Measurements from ENCODE around the gene CBX6. TPM values are rescaled to one million over a fixed set of nuclear protein-coding genes. Genes with fewer than 3 reads are reported as not detected.

Gene CBX6
- total RNA-seq, 1 donor from 2014 or later: 159 TPM

- Histone ChIP-seq H3K9me3 (no peaks in the 10 kb centered on the region), H3K27me3 (no peaks in the 10 kb centered on the region), H3K36me3 (peaks cover 21 to 38% of the 10 kb centered on the region in 2 donors), H3K27ac (no peak overlapping the region), H3K4me1 (peaks cover 28 to 75% of the 10 kb centered on the region in 2 donors), H3K4me3 (no peak overlapping the region)
- intact Hi-C loops (cut with DNase I): no loop called here
- peak in 1 of 2 donors; percentile 52 for DNase-seq (ENCODE audit: low spot score in 2 of 2)
- no peak for TF ChIP-seq CTCF (IDR thresholded peaks at IDR 0.05)
These were observed 6.0 kb downstream of the CBX6 start for GRCh38 chr22:38866024-38866398.

GRCh38 chr22:38865201-38866023, 6.6 kb downstream of the CBX6 start:
- H3K4me3 ChIP-seq: peak overlapping the region in 1 of 2 donors; percentile 23
- intact Hi-C loops (cut with DNase I): no loop called here
- peak overlapping the region; percentile 43 to 74 for H3K27ac ChIP-seq
- H3K4me1 ChIP-seq: peaks cover 28 to 69% of the 10 kb centered on the region in 2 donors
- DNase-seq (ENCODE audit: low spot score in 2 of 2): peak in 1 of 2 donors; percentile 58
- no peaks in the 10 kb centered on the region for H3K27me3 ChIP-seq
- no peak for TF ChIP-seq CTCF (IDR thresholded peaks at IDR 0.05)
- no peaks in the 10 kb centered on the region for H3K9me3 ChIP-seq
- peaks cover 21 to 38% of the 10 kb centered on the region in 2 donors for H3K36me3 ChIP-seq

GRCh38 chr22:38864361-38865191, 7.4 kb downstream of the CBX6 start:
- peak in 1 of 2 donors; percentile 78 for DNase-seq (ENCODE audit: low spot score in 2 of 2)

GRCh38 chr22:38863531-38864131, 8.4 kb downstream of the CBX6 start:
- TF ChIP-seq CTCF (IDR thresholded peaks at IDR 0.05): no peak
- intact Hi-C loops (cut with DNase I): loop anchor here (2.0 to 5.0 kb wide), 3 partner anchors 71 to 255 kb away; partner anchors contain the start of gene DNAL4
- peaks cover 20 to 54% of the 10 kb centered on the region in 2 donors for H3K4me1 ChIP-seq
- peaks cover 21 to 38% of the 10 kb centered on the region in 2 donors for H3K36me3 ChIP-seq
- H3K4me3 ChIP-seq: no peak overlapping the region
- H3K27me3 ChIP-seq: no peaks in the 10 kb centered on the region
- no peaks in the 10 kb centered on the region for H3K9me3 ChIP-seq
- H3K27ac ChIP-seq: peak overlapping the region; percentile 19 to 43
- DNase-seq (ENCODE audit: low spot score in 2 of 2): peak in 1 of 2 donors; percentile 60

More at GRCh38 chr22:38864361-38865191, 7.4 kb downstream of the CBX6 start:
- Histone ChIP-seq H3K36me3 (peaks cover 21 to 38% of the 10 kb centered on the region in 2 donors), H3K27me3 (no peaks in the 10 kb centered on the region), H3K9me3 (no peaks in the 10 kb centered on the region), H3K4me1 (peaks cover 24 to 64% of the 10 kb centered on the region in 2 donors), H3K4me3 (peak overlapping the region in 1 of 2 donors; percentile 23), H3K27ac (peak overlapping the region; percentile 43 to 74)
- TF ChIP-seq CTCF (IDR thresholded peaks at IDR 0.05): no peak
- intact Hi-C loops (cut with DNase I): loop anchor here (5.0 kb wide), 2 partner anchors 72 to 97 kb away; partner anchors contain the start of gene DNAL4
